Activated CD8-positive, alpha-beta memory T cell treated with anti-CD3 and anti-CD28 coated beads, Interleukin-2, amount 50 U/mL, for 48 hours (primary cell): ENCODE data around the gene CCDC154.
A peak's percentile ranks its signal among the peaks of the same experiment; 100 is the strongest.
"Not testable (repeated sequence)": the region's sequence is repeated elsewhere in the genome, so short reads cannot be mapped to it uniquely, and the experiment has no call there.

Experiments
- DNase-seq: peaks from one replicate; pipeline ENCODE4 v3.0.0-alpha.2; 2020

CCDC154 gene

GRCh38 chr16:1472974-1473373, 28.6 kb upstream of the CCDC154 start:
- DNase-seq: no peak

DNA sequence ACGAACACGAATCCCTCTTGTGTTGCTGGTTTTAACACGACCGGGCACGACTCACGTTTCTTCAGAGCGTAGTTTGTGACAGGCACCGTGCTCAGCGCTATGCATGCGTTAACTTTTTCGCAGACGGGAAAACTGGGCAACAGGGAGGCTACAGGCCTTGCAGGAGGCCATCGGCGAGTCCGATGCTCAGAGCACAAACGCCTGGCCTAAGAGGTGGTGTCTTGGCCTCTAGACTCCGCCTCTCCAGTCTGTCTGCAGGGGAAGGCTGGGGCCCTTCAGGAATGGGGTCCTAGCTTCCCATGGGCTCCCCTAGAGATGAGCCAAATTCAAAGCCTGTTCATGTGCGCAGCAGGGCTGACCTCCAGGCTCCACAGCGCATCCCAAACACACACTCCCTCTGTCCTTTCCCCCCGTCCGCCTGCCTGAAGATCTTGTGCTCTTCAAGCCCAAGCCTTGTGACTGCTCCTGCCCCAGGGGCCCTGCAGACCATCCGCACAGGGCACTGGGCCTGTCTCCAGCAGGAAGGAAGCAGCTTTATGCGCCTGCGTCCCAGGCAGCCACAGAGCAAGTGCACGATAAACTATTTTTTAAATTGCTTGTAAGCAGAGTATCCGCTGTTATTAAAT, 27.3 kb upstream of the CCDC154 start:
- DNase-seq: no peak

DNA sequence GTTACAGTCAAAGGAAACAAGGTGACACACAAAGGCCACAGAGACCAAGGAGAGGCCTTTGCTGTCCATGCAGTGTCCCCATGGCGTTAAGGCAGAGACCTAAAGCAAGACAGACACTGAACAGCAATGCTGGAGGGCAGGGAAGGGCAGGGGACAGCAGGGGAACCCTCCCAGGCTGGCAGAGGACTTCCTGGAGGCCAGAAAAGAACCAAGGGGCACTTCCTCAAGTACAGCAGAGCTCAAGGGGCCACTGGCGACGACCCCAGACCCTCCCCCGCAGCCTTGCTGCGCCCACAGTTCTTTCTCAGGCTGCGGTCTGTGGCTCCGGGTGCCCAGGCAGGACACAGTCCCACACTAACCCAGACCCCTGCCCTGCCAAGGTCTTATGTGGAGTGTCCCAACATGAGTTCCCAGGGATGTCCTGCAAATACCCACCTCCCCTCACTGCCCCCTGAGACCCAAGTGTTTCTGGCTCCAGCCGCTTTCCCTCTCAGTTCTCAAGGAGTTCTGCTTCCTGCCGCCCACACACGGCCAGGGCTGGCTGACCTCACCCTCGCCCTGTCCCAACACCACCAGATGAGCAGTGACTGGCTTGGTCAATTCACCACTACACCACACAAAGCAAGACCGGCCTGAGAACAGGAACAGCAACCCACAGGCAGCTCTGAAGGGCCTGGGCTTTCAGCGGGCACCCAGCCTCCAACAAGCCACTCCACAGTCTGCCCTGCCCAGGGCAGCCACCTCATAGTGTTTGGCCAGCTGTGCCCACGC, 26.3 kb upstream of the CCDC154 start:
- no peak for DNase-seq

- no peak for DNase-seq
Observed at GRCh38 chr16:1469693-1470201, 25.4 kb upstream of the CCDC154 start.

GRCh38 chr16:1469141-1469540, 24.8 kb upstream of the CCDC154 start:
- DNase-seq: not testable (repeated sequence)

DNA sequence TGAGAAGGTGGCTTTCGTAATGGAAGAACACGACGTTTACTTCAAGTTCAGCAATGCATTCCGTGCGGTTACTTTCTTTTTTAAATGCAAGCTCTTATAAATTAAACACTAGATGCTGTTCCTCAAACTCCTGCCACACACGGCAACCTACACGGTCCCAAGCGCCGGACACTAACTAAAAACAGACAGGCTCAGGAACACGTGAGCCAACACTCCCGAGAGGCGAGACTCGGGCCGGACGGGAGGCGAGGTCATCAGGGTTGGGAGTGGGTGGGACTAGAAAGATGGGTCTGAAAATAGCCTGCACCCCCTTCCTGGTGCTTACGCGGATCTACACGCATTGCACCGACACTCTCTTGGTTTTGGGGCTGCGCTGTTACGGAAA, 24.1 kb upstream of the CCDC154 start:
- no peak for DNase-seq

DNA sequence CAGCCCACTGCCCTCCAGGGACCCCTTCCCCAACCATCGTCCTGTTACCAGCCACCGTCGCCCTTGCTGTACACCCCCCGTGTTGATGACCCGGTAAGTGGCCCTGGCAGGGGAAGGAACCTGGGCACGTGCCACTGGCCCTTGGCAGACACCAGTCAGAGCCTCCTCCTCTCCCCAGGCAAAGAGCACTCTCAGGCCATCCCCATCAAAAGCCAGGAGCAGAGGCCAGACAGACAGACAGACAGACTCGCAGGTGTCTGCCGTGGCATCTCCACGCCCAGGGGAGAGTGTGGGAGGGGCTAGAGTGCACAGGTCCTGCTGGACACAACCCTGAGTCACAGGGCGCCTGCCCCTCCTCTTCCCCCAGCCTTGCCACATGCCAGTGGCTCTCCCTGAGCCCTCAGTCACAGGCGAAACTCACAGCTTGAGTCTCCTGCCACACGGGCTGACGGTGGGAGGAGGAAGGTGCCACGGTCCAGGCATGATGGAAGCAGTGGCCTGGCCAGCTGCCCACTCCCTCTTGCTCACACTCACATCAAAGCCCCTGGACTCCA, 22.7 kb upstream of the CCDC154 start:
- no peak for DNase-seq

DNA sequence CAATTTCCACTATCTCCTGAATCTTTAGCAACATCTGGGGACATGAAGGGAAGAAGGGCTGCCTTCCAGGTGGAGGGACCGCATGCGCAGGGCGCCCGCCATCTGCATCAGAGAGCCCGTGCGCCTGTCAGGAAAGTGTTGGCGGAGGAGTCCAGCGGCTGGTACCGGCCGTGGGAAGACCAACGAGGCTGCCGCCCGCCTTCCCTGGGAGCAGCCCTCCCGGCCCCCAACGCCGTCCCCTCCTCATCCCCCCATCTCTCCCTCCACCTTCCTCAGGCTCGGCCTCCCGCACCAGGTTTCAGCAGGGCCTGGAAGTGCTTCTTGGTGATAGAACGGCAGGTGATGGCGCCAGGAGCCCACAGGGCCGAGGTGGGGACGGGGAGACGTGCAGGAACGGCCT, 21.7 kb upstream of the CCDC154 start:
- DNase-seq: no peak

- DNase-seq: no peak
Observed at GRCh38 chr16:1465567-1465915, 21.2 kb upstream of the CCDC154 start.

DNA sequence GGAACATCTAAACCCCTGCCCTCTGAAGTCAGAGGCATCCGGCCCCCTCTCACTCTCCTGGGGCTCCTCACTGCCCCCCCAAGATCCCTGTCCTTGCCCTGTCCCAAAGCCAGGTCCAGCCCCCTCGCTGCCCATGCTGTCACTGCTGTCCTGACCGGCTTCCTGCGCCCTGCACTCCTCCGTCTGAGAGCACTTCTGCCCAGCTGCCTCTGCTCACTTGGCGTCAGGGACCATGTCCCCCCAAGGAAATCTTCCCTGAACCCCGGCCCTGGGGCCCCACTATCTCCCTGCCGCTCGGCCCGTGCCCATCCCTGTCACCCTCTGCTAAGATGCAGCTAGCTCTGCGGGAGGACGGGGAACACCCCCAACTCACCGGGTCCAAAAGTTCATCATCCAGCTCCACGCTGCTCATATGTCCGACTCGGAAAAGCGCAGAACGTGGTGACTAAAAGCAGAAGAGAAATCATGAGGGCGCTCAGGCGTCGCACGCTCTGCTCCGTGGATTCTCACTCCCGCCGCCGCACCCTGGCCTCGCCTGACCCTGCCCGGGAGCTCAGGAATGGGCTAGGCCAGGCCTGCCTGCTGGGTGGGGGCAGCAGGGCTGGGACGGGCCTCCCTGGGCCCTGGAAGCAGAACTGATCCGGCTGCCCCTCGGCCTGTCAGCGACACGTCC, 20.7 kb upstream of the CCDC154 start:
- no peak for DNase-seq

DNA sequence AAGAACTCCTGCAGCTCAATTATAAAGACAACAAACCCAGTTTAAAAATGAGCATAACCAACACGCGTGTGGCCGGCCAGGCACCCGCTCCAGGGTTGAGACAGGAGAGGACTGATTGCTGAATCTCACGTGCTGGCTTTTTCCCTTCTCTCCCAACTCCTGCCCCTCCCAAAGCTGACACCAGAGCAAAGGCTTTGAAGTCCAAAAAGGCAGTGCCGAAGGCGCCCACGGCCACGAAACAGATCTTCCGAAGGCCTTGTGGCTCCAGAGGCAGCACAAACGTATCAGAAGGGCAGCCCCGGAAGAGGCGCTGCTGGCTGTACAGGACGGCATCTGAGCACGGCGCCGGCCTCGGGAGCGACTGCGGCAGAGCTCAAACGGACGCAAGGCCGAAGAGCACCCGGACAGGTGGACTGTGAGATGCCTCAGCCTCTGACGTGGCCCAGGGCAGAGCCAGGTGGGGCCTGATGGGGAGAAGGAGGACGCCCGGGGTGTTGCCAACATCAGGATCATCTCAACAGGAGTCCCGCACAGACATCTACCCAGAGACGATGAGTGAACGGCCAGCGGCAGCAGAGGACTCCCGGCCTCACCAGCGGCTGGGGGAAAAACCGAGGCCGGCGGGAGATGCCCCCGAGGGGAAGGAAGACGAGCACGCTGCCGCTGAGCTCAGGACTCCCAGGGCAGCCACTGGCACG, 20.0 kb upstream of the CCDC154 start:
- no peak for DNase-seq

- no peak for DNase-seq
Observed at GRCh38 chr16:1461146-1461545, 16.8 kb upstream of the CCDC154 start.

- DNase-seq: no peak
Observed at GRCh38 chr16:1460602-1461138, 16.3 kb upstream of the CCDC154 start.

- DNase-seq: no peak
Observed at GRCh38 chr16:1459967-1460366, 15.6 kb upstream of the CCDC154 start.

- DNase-seq: no peak
Observed at GRCh38 chr16:1458977-1459341, 14.6 kb upstream of the CCDC154 start.

- peak; percentile 67 for DNase-seq
Observed at GRCh38 chr16:1458336-1458976, 14.1 kb upstream of the CCDC154 start.

- no peak for DNase-seq
Observed at GRCh38 chr16:1457489-1458245, 13.3 kb upstream of the CCDC154 start.

DNA sequence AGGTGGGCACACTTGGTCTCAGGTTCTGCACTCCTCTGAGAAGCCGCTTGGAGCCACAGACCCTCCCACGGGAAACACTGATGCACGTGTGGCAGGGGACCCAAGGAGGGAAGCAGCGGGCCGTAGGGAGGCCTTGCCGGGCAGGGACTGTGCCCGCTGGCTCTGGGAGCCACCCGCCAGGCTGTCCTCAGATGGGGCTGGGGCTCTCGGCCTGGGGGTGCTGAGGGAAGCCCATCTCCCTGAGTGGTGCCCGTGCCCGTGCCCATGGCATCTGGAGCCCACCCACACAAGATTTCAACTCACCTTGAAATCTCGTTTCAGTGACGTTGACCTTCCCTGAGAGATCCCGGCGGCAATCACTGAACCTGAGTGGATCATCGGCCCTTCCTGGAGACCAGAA, 12.6 kb upstream of the CCDC154 start:
- no peak for DNase-seq

DNA sequence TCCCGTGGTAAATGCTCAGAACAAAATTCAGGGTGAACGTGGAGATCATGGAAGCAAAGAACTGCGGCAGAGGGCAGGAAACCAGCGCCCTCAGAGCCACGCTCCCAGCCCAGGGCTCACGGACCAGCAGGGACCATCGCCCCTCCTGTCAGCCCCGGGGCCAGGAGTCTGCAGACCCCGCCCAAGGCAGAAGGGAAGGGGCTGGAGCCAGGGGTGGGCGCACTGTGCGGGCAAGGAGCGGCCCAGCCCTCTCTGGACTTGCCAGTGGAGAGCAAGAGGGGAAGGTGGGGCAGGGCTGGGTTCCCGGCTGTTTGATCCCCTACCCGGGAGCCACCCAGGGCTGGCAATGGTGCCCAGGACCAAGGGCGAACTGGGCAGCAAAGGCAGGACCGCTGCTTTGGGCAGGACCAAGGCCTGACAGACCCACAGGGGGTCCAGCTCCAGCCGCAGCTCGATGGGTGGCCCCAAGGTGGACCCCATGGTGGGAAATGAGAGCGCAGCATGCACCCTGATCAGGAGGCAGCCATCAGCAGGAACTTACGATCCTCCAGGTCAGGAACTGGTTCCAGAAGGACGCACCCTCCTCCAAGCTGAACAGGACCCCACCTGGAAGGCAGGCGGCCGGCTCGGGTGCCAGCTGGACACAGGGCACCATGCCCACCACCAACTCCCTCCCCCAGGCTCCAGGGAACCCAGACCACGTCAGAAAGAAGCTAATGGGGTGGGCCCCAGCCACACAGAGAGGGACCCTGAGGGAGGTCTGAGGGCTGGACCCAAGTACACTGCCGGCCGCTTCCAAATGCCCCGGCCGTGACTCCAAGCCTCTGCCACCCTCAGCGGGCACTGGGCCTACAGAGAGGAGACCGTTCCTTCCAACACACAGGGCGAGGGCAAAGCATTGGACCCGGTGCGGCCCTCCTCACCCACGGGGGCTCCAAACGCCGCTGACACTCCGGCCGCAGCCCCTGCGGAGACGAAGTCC, 11.1 kb upstream of the CCDC154 start:
- DNase-seq: no peak

DNA sequence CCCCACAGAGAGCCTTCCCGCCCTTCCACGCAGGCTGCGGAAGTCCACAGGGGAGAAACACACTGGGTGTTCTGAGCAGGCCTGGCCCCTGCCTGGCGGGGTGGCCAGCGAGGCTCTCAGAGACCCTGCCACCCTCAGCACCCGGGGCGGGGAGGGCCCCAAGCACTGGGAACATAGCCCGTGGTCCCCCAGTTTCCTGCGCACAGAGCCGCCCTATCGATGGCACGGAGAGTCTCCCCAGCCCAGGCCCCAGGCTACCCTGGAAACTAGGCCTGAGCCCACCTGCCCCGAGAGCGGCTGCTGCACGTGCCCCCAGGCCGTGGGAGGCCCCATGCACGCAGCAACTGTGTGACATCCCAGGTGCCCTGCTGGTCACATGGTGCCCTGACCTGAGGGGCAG, 10.2 kb upstream of the CCDC154 start:
- DNase-seq: no peak
